ENCODE measurements around the gene MAP1B. TPM values are rescaled to one million over a fixed set of nuclear protein-coding genes. Genes with fewer than 3 reads are reported as not detected.

The MAP1B gene
- polyA plus RNA-seq, 1 donor from 2014 or later, result 234 TPM

DNA sequence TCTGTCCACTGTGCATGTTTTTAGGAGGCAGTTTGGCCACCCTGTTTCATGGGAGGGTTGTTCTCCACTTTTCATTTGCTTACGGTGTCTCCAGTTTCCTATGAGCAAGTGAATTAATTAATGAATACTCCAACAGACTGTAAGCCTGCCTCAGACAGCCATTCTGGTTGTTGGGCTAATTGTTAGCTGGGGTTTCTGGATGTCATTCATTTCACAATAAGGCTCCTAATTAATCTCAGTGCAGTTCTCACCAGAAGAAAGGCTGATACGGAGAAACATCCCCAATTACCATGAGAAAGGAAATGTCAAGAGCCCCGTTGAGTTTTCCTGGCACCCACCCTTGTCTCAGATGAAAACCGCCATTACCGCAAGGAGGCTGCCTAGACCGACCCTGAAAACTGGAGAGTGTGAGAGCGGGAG lies 75.8 kb downstream of the MAP1B start:
- H4K20me1 ChIP-seq (ENCODE audit: insufficient read depth), result peaks cover 98% of the 10 kb centered on the region
- peak overlapping the region; percentile 27 for H3K27ac ChIP-seq (ENCODE audit: low read length)
- no peak overlapping the region for H2AFZ ChIP-seq (ENCODE audit: low read depth, low read length)
- H3K4me2 ChIP-seq (ENCODE audit: low read length), result peak overlapping the region; percentile 8
- peaks cover 44% of the 10 kb centered on the region for H3K36me3 ChIP-seq (ENCODE audit: insufficient read depth, low read length)
- H3K4me3 ChIP-seq (ENCODE audit: low read length), result peak overlapping the region; percentile 41
- peaks cover 4% of the 10 kb centered on the region for H3F3A ChIP-seq (ENCODE audit: insufficient read depth, low read length, poor library complexity, severe bottlenecking)
- no peak overlapping the region for H3K9ac ChIP-seq (ENCODE audit: low read length)
- H3K79me2 ChIP-seq (replicated peaks; ENCODE audit: insufficient read depth, low read length), result peaks cover 98% of the 10 kb centered on the region
- H3K27me3 ChIP-seq (ENCODE audit: insufficient read depth, low read depth, low read length), result no peaks in the 10 kb centered on the region
- no peaks in the 10 kb centered on the region for H3K9me2 ChIP-seq (ENCODE audit: insufficient read depth, low read length)
- TF ChIP-seq TAF1 (IDR thresholded peaks at IDR 0.05; ENCODE audit: low read depth), result no peak
- no peak for TF ChIP-seq POLR2AphosphoS5 (IDR thresholded peaks at IDR 0.05)
- no peak for TF ChIP-seq RAD21 (conservative IDR thresholded peaks at IDR 0.05)
- H3K9me3 ChIP-seq (ENCODE audit: low read length), result no peaks in the 10 kb centered on the region

DNA sequence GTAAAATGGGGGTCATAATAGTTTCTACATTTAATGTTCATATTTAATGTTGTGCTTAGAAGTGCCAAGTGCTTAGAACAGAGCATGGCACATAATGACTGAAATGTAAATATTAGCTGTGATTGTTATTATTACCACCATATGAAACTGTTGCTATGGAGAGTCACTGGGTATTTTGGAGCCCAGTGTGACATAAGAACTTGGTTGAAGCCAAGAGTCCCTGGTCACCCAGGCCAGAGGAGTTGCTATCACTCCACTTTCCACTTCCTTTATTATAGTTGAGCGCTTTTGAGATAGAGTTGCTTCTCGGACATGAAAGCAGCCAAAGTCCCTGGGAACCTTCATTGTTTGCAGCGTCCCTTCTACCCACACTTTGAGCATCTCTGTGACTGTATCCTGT lies 77.1 kb downstream of the MAP1B start:
- no peaks in the 10 kb centered on the region for H3K9me3 ChIP-seq (ENCODE audit: low read length)
- H3K9me2 ChIP-seq (ENCODE audit: insufficient read depth, low read length), result no peaks in the 10 kb centered on the region
- TF ChIP-seq REST (IDR thresholded peaks at IDR 0.05; ENCODE audit: borderline replicate concordance) (no peak), TAF1 (IDR thresholded peaks at IDR 0.05; ENCODE audit: low read depth) (no peak), POLR2AphosphoS5 (IDR thresholded peaks at IDR 0.05) (no peak), EZH2 (IDR thresholded peaks at IDR 0.05; ENCODE audit: borderline replicate concordance, insufficient read depth, low read length, poor library complexity, severe bottlenecking) (no peak), SMC3 (conservative IDR thresholded peaks at IDR 0.05; ENCODE audit: poor library complexity) (no peak), EP300 (conservative IDR thresholded peaks at IDR 0.05; ENCODE audit: poor library complexity, severe bottlenecking) (no peak), RAD21 (conservative IDR thresholded peaks at IDR 0.05) (no peak), CTCF (IDR thresholded peaks at IDR 0.05; ENCODE audit: poor library complexity, severe bottlenecking) (no peak), MXI1 (conservative IDR thresholded peaks at IDR 0.05; ENCODE audit: poor library complexity, severe bottlenecking) (no peak)
- peak overlapping the region; percentile 1 for H3K4me3 ChIP-seq (ENCODE audit: low read length)
- H3K4me2 ChIP-seq (ENCODE audit: low read length), result no peak overlapping the region
- peaks cover 44% of the 10 kb centered on the region for H3K36me3 ChIP-seq (ENCODE audit: insufficient read depth, low read length)
- peaks cover 96% of the 10 kb centered on the region for H4K20me1 ChIP-seq (ENCODE audit: insufficient read depth)
- H3K27ac ChIP-seq (ENCODE audit: low read length), result no peak overlapping the region
- peaks cover 8% of the 10 kb centered on the region for H3F3A ChIP-seq (ENCODE audit: insufficient read depth, low read length, poor library complexity, severe bottlenecking)
- H3K27me3 ChIP-seq (ENCODE audit: insufficient read depth, low read depth, low read length), result no peaks in the 10 kb centered on the region
- H3K9ac ChIP-seq (ENCODE audit: low read length), result no peak overlapping the region
- H2AFZ ChIP-seq (ENCODE audit: low read depth, low read length), result no peak overlapping the region
- peaks cover 98% of the 10 kb centered on the region for H3K79me2 ChIP-seq (replicated peaks; ENCODE audit: insufficient read depth, low read length)
